T-helper 17 cell (primary cell): ENCODE results near the gene GATA1. TPM values are rescaled to one million over a fixed set of nuclear protein-coding genes. Genes with fewer than 3 reads are reported as not detected.

Experiments
- ATAC-seq: fragments of 150-1000 bp; cut with Tn5 transposase; 2 replicates; pipeline ENCODE4 v1.10.0; 2021; ENCODE audit warnings: mild to moderate bottlenecking, moderate library complexity
- DNase-seq, 3 donors: peaks; one replicate each; pipeline versions ENCODE4 v3.0.0 to v3.0.0-alpha.2; 2020 to 2021
- H3K9me3 ChIP-seq: one replicate; pipeline ENCODE4 v1.7.0; 2013; ENCODE audit warnings: low read length, mild to moderate bottlenecking; ENCODE audit not compliant: control insufficient read depth, poor library complexity, severe bottlenecking
- H3K27ac Mint-ChIP-seq: one replicate; pipeline ENCODE4 v1.8.0; 2022; ENCODE audit warnings: mild to moderate bottlenecking, moderate library complexity, mixed read lengths
- H3K27me3 Mint-ChIP-seq: one replicate; pipeline ENCODE4 v1.8.0; 2022; ENCODE audit warnings: mixed read lengths
- H3K36me3 Mint-ChIP-seq: one replicate; pipeline ENCODE4 v1.8.0; 2022; ENCODE audit warnings: low read depth, mixed read lengths
- H3K4me1 Mint-ChIP-seq: one replicate; pipeline ENCODE4 v1.8.0; 2022; ENCODE audit warnings: mild to moderate bottlenecking, mixed read lengths
- H3K4me3 Mint-ChIP-seq: one replicate; pipeline ENCODE4 v1.8.0; 2022; ENCODE audit warnings: mild to moderate bottlenecking, moderate library complexity, mixed read lengths
- total RNA-seq, 4 donors: library from RNA in 2 of 4; stranded (reverse) in 2 of 4; gene quantifications; one replicate each; pipeline ENCODE4 v1.2.3 and lab custom pipeline; 2022 to 2026

Gene GATA1
- total RNA-seq (1 to 10 TPM in 1 of 2 donors, under 1 TPM in 1; 0.32 to 7.6 TPM), total RNA-seq (lab: John Stamatoyannopoulos, UW) (0 reads per million in 2 donors)

GRCh38 chrX:48786341-48786800, at the start of gene GATA1:
Gene GATA1 (plus strand): TSS chrX:48786590. CDS start chrX:48791110, 4,520 bp downstream.
- peaks cover 19% of the 10 kb centered on the region for H3K4me1 Mint-ChIP-seq
- peak within 1 kb of the TSS; percentile 47 for H3K27ac Mint-ChIP-seq
- no peak within 1 kb of the TSS for H3K4me3 Mint-ChIP-seq
- no peak for DNase-seq
- no peak for ATAC-seq
- no peaks in the 10 kb centered on the region for H3K9me3 ChIP-seq
- peaks cover 27% of the 10 kb centered on the region for H3K27me3 Mint-ChIP-seq
- H3K36me3 Mint-ChIP-seq: peaks cover 5% of the 10 kb centered on the region

GRCh38 chrX:48736878-48737212, 49.5 kb upstream of the GATA1 start:
- Mint-ChIP-seq H3K4me3 (peak overlapping the region; percentile 91), H3K4me1 (peaks cover 12% of the 10 kb centered on the region), H3K27ac (peak overlapping the region; percentile 92), H3K36me3 (no peaks in the 10 kb centered on the region), H3K27me3 (no peaks in the 10 kb centered on the region)
- DNase-seq (no peak), ATAC-seq (no peak)
- no peaks in the 10 kb centered on the region for H3K9me3 ChIP-seq

GRCh38 chrX:48737213-48737938, 49.0 kb upstream of the GATA1 start:
- no peaks in the 10 kb centered on the region for H3K36me3 Mint-ChIP-seq
- DNase-seq (peak; percentile 65 to 79 (median 73)), ATAC-seq (peak; percentile 99)
- H3K4me3 Mint-ChIP-seq: peak overlapping the region; percentile 91
- no peaks in the 10 kb centered on the region for H3K27me3 Mint-ChIP-seq
- peaks cover 12% of the 10 kb centered on the region for H3K4me1 Mint-ChIP-seq
- H3K9me3 ChIP-seq: no peaks in the 10 kb centered on the region
- peak overlapping the region; percentile 92 for H3K27ac Mint-ChIP-seq

GRCh38 chrX:48737940-48738339, 48.5 kb upstream of the GATA1 start:
- Mint-ChIP-seq H3K4me3 (peak overlapping the region; percentile 91), H3K27me3 (no peaks in the 10 kb centered on the region), H3K27ac (peak overlapping the region; percentile 92), H3K36me3 (no peaks in the 10 kb centered on the region), H3K4me1 (peaks cover 12% of the 10 kb centered on the region)
- no peaks in the 10 kb centered on the region for H3K9me3 ChIP-seq
- DNase-seq (no peak), ATAC-seq (no peak)

GRCh38 chrX:48741834-48742233, 44.6 kb upstream of the GATA1 start:
- H3K9me3 ChIP-seq: no peaks in the 10 kb centered on the region
- H3K36me3 Mint-ChIP-seq: no peaks in the 10 kb centered on the region
- no peak overlapping the region for H3K27ac Mint-ChIP-seq
- peaks cover 5% of the 10 kb centered on the region for H3K4me1 Mint-ChIP-seq
- H3K4me3 Mint-ChIP-seq: no peak overlapping the region
- no peak for ATAC-seq
- no peaks in the 10 kb centered on the region for H3K27me3 Mint-ChIP-seq
- no peak for DNase-seq

GRCh38 chrX:48745222-48745621, 41.2 kb upstream of the GATA1 start:
- no peaks in the 10 kb centered on the region for H3K9me3 ChIP-seq
- Mint-ChIP-seq H3K27ac (no peak overlapping the region), H3K4me3 (no peak overlapping the region), H3K27me3 (no peaks in the 10 kb centered on the region), H3K4me1 (no peaks in the 10 kb centered on the region), H3K36me3 (no peaks in the 10 kb centered on the region)
- DNase-seq: no peak
- ATAC-seq: no peak

GRCh38 chrX:48747415-48748016, 38.9 kb upstream of the GATA1 start:
- ATAC-seq: no peak
- no peaks in the 10 kb centered on the region for H3K4me1 Mint-ChIP-seq
- H3K9me3 ChIP-seq: no peaks in the 10 kb centered on the region
- no peak for DNase-seq
- no peak overlapping the region for H3K27ac Mint-ChIP-seq
- no peaks in the 10 kb centered on the region for H3K36me3 Mint-ChIP-seq
- H3K4me3 Mint-ChIP-seq: no peak overlapping the region
- no peaks in the 10 kb centered on the region for H3K27me3 Mint-ChIP-seq

- H3K27me3 Mint-ChIP-seq: no peaks in the 10 kb centered on the region
- no peaks in the 10 kb centered on the region for H3K4me1 Mint-ChIP-seq
- no peaks in the 10 kb centered on the region for H3K36me3 Mint-ChIP-seq
- DNase-seq: no peak
- no peaks in the 10 kb centered on the region for H3K9me3 ChIP-seq
- ATAC-seq: no peak
- no peak overlapping the region for H3K4me3 Mint-ChIP-seq
- H3K27ac Mint-ChIP-seq: no peak overlapping the region
Observed at GRCh38 chrX:48749182-48749581, 37.2 kb upstream of the GATA1 start.

- ATAC-seq (no peak), DNase-seq (no peak)
- H3K27ac Mint-ChIP-seq: peak overlapping the region; percentile 85
- H3K27me3 Mint-ChIP-seq: no peaks in the 10 kb centered on the region
- no peak overlapping the region for H3K4me3 Mint-ChIP-seq
- H3K4me1 Mint-ChIP-seq: no peaks in the 10 kb centered on the region
- no peaks in the 10 kb centered on the region for H3K9me3 ChIP-seq
- H3K36me3 Mint-ChIP-seq: no peaks in the 10 kb centered on the region
Observed at GRCh38 chrX:48751343-48751742, 35.0 kb upstream of the GATA1 start.

- ATAC-seq: no peak
- DNase-seq: no peak
- H3K4me1 Mint-ChIP-seq: no peaks in the 10 kb centered on the region
- H3K4me3 Mint-ChIP-seq: no peak overlapping the region
- H3K36me3 Mint-ChIP-seq: no peaks in the 10 kb centered on the region
- no peaks in the 10 kb centered on the region for H3K27me3 Mint-ChIP-seq
- H3K27ac Mint-ChIP-seq: no peak overlapping the region
- H3K9me3 ChIP-seq: no peaks in the 10 kb centered on the region
Observed at GRCh38 chrX:48752498-48752897, 33.9 kb upstream of the GATA1 start.

GRCh38 chrX:48753708-48754228, 32.6 kb upstream of the GATA1 start:
- ATAC-seq (no peak), DNase-seq (no peak)
- no peak overlapping the region for H3K27ac Mint-ChIP-seq
- no peak overlapping the region for H3K4me3 Mint-ChIP-seq
- H3K27me3 Mint-ChIP-seq: no peaks in the 10 kb centered on the region
- no peaks in the 10 kb centered on the region for H3K4me1 Mint-ChIP-seq
- H3K36me3 Mint-ChIP-seq: no peaks in the 10 kb centered on the region
- H3K9me3 ChIP-seq: no peaks in the 10 kb centered on the region

- ATAC-seq (no peak), DNase-seq (no peak)
- Mint-ChIP-seq H3K27ac (no peak overlapping the region), H3K4me1 (no peaks in the 10 kb centered on the region), H3K27me3 (no peaks in the 10 kb centered on the region), H3K36me3 (no peaks in the 10 kb centered on the region), H3K4me3 (no peak overlapping the region)
- no peaks in the 10 kb centered on the region for H3K9me3 ChIP-seq
Observed at GRCh38 chrX:48754238-48754637, 32.2 kb upstream of the GATA1 start.

GRCh38 chrX:48761674-48762471, 24.5 kb upstream of the GATA1 start, which contains the start of gene GLOD5:
Gene GLOD5 (plus strand): TSS chrX:48761747. CDS start chrX:48761791, 44 bp downstream.
- no peaks in the 10 kb centered on the region for H3K9me3 ChIP-seq
- H3K27ac Mint-ChIP-seq: no peak within 1 kb of the TSS
- no peak for DNase-seq
- H3K36me3 Mint-ChIP-seq: no peaks in the 10 kb centered on the region
- no peaks in the 10 kb centered on the region for H3K27me3 Mint-ChIP-seq
- H3K4me3 Mint-ChIP-seq: no peak within 1 kb of the TSS
- H3K4me1 Mint-ChIP-seq: peaks cover 6% of the 10 kb centered on the region
- no peak for ATAC-seq
